ENCODE data around the gene PACSIN1.
"Not testable (repeated sequence)": the region's sequence is repeated elsewhere in the genome, so short reads cannot be mapped to it uniquely, and the experiment has no call there.

PACSIN1 gene

DNA sequence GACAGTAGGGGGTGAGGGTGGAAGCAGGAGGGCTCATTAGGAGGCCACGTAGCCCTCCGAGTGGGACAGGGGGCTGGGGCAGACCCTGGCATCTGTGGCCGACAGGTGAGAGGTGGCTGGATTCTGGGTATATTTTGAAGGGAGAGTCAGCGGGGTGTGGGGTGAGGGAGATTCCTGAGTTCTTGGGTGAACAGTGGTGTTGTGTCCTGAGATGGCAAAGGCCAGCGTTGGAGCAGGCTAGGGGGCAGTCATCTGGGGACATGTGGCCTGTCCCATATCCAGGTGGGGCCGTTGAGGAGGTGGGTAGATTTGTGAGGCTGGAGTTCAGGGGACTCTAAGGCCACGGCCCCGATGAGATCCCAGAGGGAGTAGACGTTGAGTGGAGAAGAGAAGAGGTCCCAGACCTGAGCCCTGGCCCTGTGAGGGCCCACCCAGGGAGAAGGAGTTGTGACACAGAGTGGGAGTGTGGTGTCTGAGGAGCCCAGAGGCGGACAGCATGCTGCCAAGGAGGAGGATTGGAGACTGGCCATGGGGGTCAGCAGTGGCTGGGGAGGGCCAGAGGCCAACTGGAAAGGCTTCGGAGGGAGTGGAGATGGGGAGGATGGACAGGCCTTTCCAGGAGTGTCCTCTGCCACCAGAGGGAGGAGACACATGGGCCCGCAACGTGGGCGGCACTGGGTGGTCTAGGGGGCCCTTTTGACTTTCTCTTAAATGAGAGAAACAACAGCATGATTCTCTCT is 19.6 kb downstream of the PACSIN1 start:
- no peak for DNase-seq

DNA sequence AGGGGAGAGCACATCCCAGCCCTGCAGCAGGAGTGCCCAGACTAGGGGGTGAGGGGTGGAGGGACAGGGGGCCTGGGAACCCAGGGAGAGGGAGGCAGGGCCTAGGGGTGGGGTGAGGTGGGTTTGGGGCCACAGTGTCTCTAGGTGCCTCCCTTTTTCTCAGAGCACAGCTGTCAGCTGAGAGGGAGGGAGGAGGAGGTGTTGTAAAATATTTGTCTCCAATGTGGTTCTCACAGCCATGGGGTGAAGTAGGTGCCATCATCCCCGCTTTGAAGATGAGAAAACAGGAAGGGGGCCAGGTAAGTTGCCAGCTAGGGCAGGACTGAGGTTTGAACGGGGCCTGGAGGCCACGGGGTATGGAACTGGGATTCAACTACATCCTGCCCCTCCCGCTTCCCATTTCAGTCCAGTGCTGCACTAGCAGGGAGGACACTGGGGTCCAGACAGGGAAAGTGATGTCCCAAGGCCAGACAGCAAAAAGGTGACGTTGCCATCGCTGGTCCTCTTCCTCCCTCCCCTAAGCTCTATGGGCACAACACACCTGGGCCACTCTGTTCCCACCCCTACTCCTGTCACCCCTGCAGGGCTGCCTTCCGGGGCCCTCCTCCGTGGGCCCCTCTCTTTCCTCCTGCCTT is 20.3 kb downstream of the PACSIN1 start:
- no peak for DNase-seq

DNA sequence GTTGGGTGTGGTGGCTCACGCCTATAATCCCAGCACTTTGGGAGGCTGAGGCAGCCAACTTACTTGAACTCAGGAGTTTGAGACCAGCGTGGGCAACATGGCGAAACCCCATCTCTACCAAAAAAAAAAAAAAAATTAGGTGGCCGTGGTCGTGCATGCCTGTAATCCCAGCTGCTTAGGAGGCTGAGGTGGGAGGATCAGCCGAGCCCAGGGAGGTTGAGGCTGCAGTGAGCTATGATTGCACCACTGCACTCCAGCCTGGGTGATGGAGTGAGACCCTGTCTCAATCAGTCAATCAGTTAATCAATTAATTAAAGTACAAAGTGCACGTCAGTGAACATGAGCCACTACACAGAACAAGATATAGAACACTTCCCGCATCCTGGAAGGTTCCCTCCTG is 21.0 kb downstream of the PACSIN1 start:
- not testable (repeated sequence) for DNase-seq

DNA sequence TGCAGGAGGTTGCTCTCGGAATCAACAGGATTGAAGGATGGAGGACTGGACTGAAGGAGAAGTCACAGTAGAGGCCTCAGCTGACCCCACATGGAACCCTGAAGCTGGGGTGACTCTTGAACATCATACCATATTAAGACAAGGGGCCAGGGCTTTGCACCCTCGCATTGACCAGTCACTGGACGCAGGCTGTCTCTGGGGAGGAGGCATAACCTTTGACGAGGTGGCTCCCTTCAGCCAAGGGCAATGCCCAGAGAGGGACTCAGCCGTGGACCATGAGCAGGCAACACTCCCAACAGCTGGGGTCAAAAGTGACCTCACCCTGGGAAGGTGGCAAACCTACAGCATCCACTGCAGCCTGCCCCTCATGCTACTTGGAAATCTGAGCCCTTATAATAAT is 21.7 kb downstream of the PACSIN1 start:
- DNase-seq, result no peak

DNA sequence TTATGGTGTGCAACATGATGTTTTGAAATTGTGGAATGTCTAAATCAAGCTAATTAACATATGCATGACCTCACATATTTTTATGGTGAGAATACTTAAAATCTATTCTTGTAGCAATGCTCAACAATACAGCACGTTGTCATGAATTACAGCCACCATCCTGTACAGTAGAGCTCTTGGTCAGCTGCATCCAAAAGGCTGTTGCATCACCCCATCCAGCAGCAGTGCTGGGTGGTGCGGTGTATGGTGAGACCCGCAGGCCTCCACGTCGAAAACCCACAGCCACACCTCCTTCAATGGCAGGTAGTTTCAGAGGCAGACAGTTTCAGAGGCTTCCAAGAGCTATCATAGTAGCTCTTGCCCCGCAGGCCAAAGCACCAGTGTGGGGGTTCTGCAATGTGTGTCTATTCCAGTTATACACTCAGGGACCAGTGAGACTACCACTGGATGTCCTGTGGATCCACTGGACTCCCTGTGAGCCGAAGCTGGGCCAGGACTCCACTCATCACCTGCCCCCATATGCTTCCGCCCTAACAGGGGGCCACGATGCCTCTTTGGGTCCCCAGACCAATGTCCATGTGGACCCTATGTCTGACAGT is 23.4 kb downstream of the PACSIN1 start:
- no peak for DNase-seq

GRCh38 chr6:34490390-34491090 is 24.7 kb downstream of the PACSIN1 start:
- DNase-seq, result no peak

DNA sequence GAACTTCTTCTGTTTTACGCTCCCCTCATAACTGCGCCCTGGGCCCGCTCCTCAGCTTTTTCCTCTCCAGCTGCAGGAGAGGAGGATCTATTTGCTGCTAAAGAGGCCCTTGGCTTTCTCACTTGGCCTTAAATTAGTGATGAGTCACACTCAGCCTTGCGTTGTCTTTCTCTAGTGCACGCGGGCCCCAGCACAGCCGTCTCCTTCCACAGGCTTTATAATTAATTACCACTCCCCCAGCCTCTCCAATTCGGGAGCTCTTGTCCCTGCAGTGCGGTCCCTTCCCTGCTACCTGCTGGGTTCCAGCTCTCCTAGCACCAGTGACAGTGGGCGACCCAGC is 25.2 kb downstream of the PACSIN1 start:
- no peak for DNase-seq

GRCh38 chr6:34493344-34493743 is 27.5 kb downstream of the PACSIN1 start:
- DNase-seq, result no peak

GRCh38 chr6:34494973-34495372 is 29.1 kb downstream of the PACSIN1 start:
- no peak for DNase-seq

GRCh38 chr6:34496103-34496685 is 30.3 kb downstream of the PACSIN1 start:
- no peak for DNase-seq

- no peak for DNase-seq
Measured at GRCh38 chr6:34497411-34497810, 31.5 kb downstream of the PACSIN1 start.

DNA sequence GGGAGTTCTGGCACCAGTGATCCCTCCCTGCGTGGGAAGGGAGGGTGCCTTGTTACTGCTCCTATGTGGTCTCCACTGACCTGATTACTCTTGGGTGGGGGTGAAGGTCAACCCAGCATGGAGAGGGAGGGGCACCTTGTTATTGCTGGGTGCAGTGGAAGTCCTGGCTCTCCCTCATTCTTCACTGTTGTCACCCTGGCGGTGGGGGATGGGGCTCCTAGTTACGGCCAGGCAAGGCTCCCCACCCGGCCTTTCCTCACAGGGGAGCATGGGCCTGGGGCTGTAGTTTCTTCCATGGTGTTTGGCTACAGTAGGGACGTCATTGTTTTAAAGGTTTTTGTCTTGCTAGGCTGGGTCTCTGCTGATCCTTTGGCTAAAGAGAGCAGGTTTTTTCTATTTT is 40.8 kb downstream of the PACSIN1 start:
- no peak for DNase-seq

GRCh38 chr6:34508425-34508824 is 42.5 kb downstream of the PACSIN1 start:
- no peak for DNase-seq

- DNase-seq, result no peak
Measured at GRCh38 chr6:34509782-34510181, 43.9 kb downstream of the PACSIN1 start.

DNA sequence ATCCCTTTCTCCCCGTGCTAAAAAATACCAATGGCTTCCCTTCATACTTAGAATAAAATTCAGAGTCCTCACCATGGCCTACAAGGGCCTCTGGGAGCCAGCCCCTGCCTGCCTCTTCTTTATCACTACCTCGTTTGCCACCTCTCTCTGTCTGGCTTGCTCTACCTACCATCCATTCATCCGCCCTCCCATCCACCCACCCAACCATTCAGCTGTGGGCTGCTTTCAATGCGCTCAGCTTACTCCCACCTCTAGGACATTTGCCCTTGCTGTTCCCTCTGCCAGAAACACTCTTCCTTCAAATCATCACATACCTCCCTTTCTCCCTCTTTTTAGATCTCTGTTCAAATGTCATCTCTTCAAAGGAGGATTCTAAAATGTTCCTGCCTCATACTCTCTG is 44.4 kb downstream of the PACSIN1 start:
- no peak for DNase-seq

GRCh38 chr6:34511214-34511914 is 45.5 kb downstream of the PACSIN1 start:
- no peak for DNase-seq

DNA sequence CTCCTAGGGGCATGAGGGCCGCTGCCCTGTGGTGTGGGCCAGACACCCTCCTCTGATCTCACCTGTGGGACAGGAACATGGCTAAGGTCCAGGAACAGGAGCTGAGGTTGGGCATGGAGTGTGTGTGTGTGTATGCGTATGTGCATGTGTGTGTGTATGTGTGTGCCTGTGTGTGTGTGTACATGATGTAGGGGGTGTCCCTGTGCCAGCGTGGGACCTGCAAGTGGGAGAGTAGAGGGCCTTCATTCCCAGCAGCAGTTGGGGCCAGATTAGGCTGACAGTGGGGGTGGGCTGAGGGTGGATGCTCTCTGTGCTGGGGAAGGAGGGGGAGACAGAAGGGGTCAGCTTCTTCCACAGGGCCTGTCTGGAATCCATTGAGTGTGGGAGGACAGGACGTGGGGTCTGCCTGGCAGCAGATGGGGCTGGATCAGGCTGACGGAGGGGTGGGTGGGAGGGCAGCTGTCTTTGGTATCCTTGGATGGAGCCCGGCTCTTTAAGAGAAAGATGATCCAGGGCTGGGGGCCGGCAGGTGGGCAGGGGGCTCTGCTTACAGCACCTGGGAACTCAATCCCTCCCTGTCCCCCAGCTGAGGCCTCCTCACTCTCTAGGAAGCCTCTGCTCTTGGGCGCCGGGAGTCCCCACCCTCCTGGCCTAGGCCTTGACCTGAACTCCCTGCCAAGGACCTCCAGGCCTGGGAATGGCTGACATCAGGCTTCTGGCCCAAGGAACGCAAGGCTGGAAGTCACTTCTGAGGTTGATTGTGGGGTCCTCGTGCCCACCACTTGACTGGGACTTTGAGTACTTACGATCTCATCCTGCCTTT is 46.2 kb downstream of the PACSIN1 start:
- DNase-seq, result no peak

DNA sequence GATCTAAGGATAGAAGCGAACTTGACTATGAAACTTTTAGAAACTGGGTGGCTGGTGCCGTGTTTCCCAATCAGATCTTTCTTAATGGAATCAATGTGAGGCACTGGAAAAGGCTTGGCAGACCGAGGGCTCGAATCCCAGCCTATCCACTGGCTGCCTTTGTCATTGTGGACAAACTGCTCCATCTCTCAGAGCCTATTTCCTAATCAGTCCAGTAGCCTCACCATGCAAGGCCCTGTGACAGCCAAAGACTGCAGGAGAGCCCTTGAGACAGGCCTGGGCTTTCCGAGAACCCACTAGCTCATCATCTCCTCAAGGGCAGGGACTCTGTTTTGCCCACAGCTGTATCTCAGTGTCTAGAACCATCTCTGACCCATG is 46.9 kb downstream of the PACSIN1 start:
- DNase-seq, result no peak

DNA sequence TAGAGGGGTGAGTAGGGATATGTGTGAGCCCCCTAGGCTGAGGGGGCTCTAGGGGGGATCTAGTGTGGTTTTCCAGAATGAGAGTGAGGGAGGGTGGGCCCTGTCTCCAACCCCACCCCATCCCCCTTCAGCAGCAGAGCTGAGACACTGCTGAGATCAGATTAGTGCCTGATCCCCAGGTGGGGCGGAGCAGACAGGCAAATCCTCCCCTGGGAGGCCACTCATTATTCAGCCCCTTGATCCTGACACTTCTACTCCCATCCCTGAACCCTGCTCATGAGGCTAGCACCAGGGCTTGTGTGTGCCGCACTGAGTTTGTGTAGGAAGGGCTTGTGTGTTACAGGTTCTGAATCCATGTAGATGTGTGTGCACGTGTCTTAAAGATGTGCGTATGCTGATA is 47.8 kb downstream of the PACSIN1 start:
- no peak for DNase-seq

DNA sequence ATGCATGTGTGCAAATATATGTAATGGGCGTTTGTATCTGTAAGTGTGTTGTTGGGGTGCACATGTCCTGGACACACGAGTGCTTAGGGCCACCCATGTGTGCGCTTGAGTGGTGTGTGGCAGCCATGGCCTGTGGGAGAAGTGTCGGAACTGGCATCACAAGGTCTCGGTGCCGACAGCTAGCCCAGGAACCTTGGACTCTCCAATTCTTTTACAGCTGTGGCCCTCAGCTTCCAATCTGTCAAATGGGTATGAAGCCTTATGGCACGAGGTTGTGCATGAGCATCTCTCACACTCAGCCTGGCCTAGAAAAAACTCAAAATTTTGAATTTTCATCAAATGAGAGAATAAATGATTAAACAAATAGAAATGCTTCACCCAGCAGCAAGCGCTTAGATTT is 48.2 kb downstream of the PACSIN1 start:
- no peak for DNase-seq

DNA sequence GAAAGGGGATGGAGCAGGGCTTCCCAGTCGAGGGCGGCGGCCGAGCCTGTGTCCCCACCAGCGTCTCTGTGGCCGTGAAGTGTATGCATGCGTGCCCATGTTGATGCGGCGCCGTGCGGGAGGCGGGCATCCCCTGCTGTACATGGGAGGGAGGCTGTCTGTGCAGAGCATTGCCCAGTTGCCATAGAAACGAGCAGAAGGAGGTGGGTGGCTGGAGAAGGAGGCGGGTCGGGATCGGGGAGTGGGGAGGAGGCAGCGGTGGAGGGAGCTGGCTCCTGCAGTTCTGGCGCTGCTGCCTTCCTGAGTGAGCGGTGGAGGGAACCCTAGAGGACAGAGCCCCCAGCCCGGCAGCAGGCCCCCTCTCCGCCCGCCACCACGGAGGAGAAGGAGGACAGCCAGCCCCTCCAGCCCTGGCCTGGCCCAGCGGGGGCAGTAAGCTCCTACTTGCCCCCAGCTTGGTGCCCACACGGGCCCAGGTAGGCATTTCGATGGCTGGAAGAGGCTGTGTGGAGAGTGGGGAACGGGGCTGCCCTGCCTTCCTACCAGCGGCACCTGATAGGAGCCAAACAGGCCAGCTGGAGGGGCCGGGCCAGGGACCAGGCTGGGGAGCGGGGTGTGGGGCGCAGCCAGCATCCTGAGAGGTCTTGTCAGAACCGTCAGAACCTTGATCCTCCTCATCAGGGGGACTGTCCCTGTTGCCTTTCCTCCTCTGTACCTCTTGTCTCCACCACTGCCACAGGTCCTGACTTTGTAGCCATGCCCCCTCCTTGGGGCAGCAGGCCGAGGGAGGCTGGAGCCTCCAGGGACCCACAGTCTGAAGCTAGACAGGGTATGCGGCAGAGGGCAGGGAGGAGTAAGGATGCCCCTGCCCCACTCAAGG is 49.0 kb downstream of the PACSIN1 start:
- DNase-seq, result no peak
